Measurements from ENCODE around the gene CHL1. TPM values are rescaled to one million over a fixed set of nuclear protein-coding genes. Genes with fewer than 3 reads are reported as not detected.

Gene CHL1
- total RNA-seq, 1 experiment from 2014 or later: 113 TPM

- in situ Hi-C loops (cut with HindIII; ENCODE audit: low pct_unique_long_range_greater_than_20kb, low sequenced_read_pairs): no loop called here
- DNase-seq (ENCODE audit: low read depth, low spot score): no peak
These were observed 110.6 kb downstream of the CHL1 start for GRCh38 chr3:307182-307581.

GRCh38 chr3:308597-309321, 112.2 kb downstream of the CHL1 start:
- no peak for DNase-seq (ENCODE audit: low read depth, low spot score)
- in situ Hi-C loops (cut with HindIII; ENCODE audit: low pct_unique_long_range_greater_than_20kb, low sequenced_read_pairs): no loop called here

- in situ Hi-C loops (cut with HindIII; ENCODE audit: low pct_unique_long_range_greater_than_20kb, low sequenced_read_pairs): no loop called here
- peak; percentile 60 for DNase-seq (ENCODE audit: low read depth, low spot score)
These were observed 115.7 kb downstream of the CHL1 start for GRCh38 chr3:312160-312733.

- in situ Hi-C loops (cut with HindIII; ENCODE audit: low pct_unique_long_range_greater_than_20kb, low sequenced_read_pairs): no loop called here
- no peak for DNase-seq (ENCODE audit: low read depth, low spot score)
These were observed 116.3 kb downstream of the CHL1 start for GRCh38 chr3:312911-313310.

GRCh38 chr3:317012-317411, 120.4 kb downstream of the CHL1 start:
- in situ Hi-C loops (cut with HindIII; ENCODE audit: low pct_unique_long_range_greater_than_20kb, low sequenced_read_pairs): no loop called here
- no peak for DNase-seq (ENCODE audit: low read depth, low spot score)

GRCh38 chr3:318903-319302, 122.3 kb downstream of the CHL1 start:
- in situ Hi-C loops (cut with HindIII; ENCODE audit: low pct_unique_long_range_greater_than_20kb, low sequenced_read_pairs): no loop called here
- no peak for DNase-seq (ENCODE audit: low read depth, low spot score)

GRCh38 chr3:324423-324822, 127.9 kb downstream of the CHL1 start:
- in situ Hi-C loops (cut with HindIII; ENCODE audit: low pct_unique_long_range_greater_than_20kb, low sequenced_read_pairs): no loop called here
- no peak for DNase-seq (ENCODE audit: low read depth, low spot score)

- no peak for DNase-seq (ENCODE audit: low read depth, low spot score)
- in situ Hi-C loops (cut with HindIII; ENCODE audit: low pct_unique_long_range_greater_than_20kb, low sequenced_read_pairs): no loop called here
These were observed 128.9 kb downstream of the CHL1 start for GRCh38 chr3:325495-325894.

- no peak for DNase-seq (ENCODE audit: low read depth, low spot score)
- in situ Hi-C loops (cut with HindIII; ENCODE audit: low pct_unique_long_range_greater_than_20kb, low sequenced_read_pairs): no loop called here
These were observed 134.0 kb downstream of the CHL1 start for GRCh38 chr3:330494-331115.

GRCh38 chr3:331881-332280, 135.3 kb downstream of the CHL1 start:
- in situ Hi-C loops (cut with HindIII; ENCODE audit: low pct_unique_long_range_greater_than_20kb, low sequenced_read_pairs): no loop called here
- DNase-seq (ENCODE audit: low read depth, low spot score): peak; percentile 4

GRCh38 chr3:332701-333100, 136.1 kb downstream of the CHL1 start:
- in situ Hi-C loops (cut with HindIII; ENCODE audit: low pct_unique_long_range_greater_than_20kb, low sequenced_read_pairs): no loop called here
- DNase-seq (ENCODE audit: low read depth, low spot score): peak; percentile 15

GRCh38 chr3:335240-335639, 138.7 kb downstream of the CHL1 start:
- no peak for DNase-seq (ENCODE audit: low read depth, low spot score)
- in situ Hi-C loops (cut with HindIII; ENCODE audit: low pct_unique_long_range_greater_than_20kb, low sequenced_read_pairs): no loop called here

- DNase-seq (ENCODE audit: low read depth, low spot score): peak; percentile 95
- in situ Hi-C loops (cut with HindIII; ENCODE audit: low pct_unique_long_range_greater_than_20kb, low sequenced_read_pairs): no loop called here
These were observed 142.8 kb downstream of the CHL1 start for GRCh38 chr3:339351-339750.

GRCh38 chr3:341998-342397, 145.4 kb downstream of the CHL1 start:
- in situ Hi-C loops (cut with HindIII; ENCODE audit: low pct_unique_long_range_greater_than_20kb, low sequenced_read_pairs): no loop called here
- DNase-seq (ENCODE audit: low read depth, low spot score): no peak

GRCh38 chr3:346186-346585, 149.6 kb downstream of the CHL1 start:
- in situ Hi-C loops (cut with HindIII; ENCODE audit: low pct_unique_long_range_greater_than_20kb, low sequenced_read_pairs): no loop called here
- no peak for DNase-seq (ENCODE audit: low read depth, low spot score)

GRCh38 chr3:347581-347980, 151.0 kb downstream of the CHL1 start:
- DNase-seq (ENCODE audit: low read depth, low spot score): no peak
- in situ Hi-C loops (cut with HindIII; ENCODE audit: low pct_unique_long_range_greater_than_20kb, low sequenced_read_pairs): no loop called here

- no peak for DNase-seq (ENCODE audit: low read depth, low spot score)
- in situ Hi-C loops (cut with HindIII; ENCODE audit: low pct_unique_long_range_greater_than_20kb, low sequenced_read_pairs): no loop called here
These were observed 154.4 kb downstream of the CHL1 start for GRCh38 chr3:350871-351371.

GRCh38 chr3:352599-352998, 156.0 kb downstream of the CHL1 start:
- in situ Hi-C loops (cut with HindIII; ENCODE audit: low pct_unique_long_range_greater_than_20kb, low sequenced_read_pairs): no loop called here
- no peak for DNase-seq (ENCODE audit: low read depth, low spot score)

- no peak for DNase-seq (ENCODE audit: low read depth, low spot score)
- in situ Hi-C loops (cut with HindIII; ENCODE audit: low pct_unique_long_range_greater_than_20kb, low sequenced_read_pairs): no loop called here
These were observed 156.7 kb downstream of the CHL1 start for GRCh38 chr3:353191-353739.

All from SK-MEL-5 (cell line).